Measurements from ENCODE around the gene RASSF8.
"Not testable (repeated sequence)": the region's sequence is repeated elsewhere in the genome, so short reads cannot be mapped to it uniquely, and the experiment has no call there.

Gene RASSF8

GRCh38 chr12:26057271-26057670 lies 98.8 kb downstream of the RASSF8 start:
- not testable (repeated sequence) for H3K9ac ChIP-seq (ENCODE audit: low read depth, low read length); H3K9me3 ChIP-seq (ENCODE audit: control insufficient read depth, insufficient read depth, low read length); H3K4me1 ChIP-seq (ENCODE audit: insufficient read depth, low read length); H3K36me3 ChIP-seq (ENCODE audit: insufficient read depth, low read length)

DNA sequence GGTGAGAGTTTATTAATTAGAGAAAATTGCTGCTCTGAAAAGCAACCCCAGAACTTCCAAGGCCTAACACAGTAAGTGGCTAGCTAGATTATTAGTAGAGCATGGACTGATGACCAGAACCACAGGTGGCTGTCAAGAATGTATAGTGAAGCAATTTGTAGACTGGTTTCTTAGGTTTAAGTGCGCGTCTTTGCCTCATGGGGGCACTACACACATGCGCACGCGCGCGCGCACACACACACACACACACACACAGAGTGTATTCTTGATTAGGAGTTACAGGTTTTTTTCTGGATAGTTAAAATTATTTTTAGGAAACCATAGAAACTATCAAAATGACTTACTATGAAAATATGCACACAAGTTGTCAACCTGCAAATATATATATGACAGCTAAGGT lies 99.8 kb downstream of the RASSF8 start:
- Histone ChIP-seq H3K36me3 (ENCODE audit: insufficient read depth, low read length) (no peaks in the 10 kb centered on the region), H3K4me1 (ENCODE audit: insufficient read depth, low read length) (peaks cover 9% of the 10 kb centered on the region; the same call in 1 of the 2 replicates), H3K9ac (ENCODE audit: low read depth, low read length) (no peak overlapping the region), H3K9me3 (ENCODE audit: control insufficient read depth, insufficient read depth, low read length) (no peaks in the 10 kb centered on the region)

DNA sequence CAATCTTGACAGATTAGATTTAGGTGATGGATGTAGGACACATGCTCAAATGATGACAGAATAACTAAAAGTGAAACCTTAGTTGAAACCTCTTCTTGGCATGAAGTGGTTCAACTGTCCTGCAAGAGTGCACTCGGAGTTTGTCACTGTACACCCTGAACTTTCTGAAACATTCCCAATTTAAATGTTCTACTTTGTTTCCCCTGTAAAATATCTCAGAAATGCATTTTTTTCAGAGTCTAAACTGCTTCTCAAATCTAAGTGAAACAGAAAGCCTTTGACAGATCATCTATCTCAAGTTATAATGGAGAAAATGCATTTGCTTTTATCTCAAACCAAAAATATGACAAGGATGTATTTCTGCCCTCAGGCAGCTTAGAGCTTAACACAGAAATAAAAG lies 100.3 kb downstream of the RASSF8 start:
- H3K9ac ChIP-seq (ENCODE audit: low read depth, low read length), result no peak overlapping the region
- H3K9me3 ChIP-seq (ENCODE audit: control insufficient read depth, insufficient read depth, low read length), result no peaks in the 10 kb centered on the region
- no peaks in the 10 kb centered on the region for H3K36me3 ChIP-seq (ENCODE audit: insufficient read depth, low read length)
- peaks cover 5% of the 10 kb centered on the region; the same call in 1 of the 2 replicates for H3K4me1 ChIP-seq (ENCODE audit: insufficient read depth, low read length)

GRCh38 chr12:26062006-26062405 lies 103.5 kb downstream of the RASSF8 start:
- Histone ChIP-seq H3K9me3 (ENCODE audit: control insufficient read depth, insufficient read depth, low read length) (no peaks in the 10 kb centered on the region), H3K4me1 (ENCODE audit: insufficient read depth, low read length) (no peaks in the 10 kb centered on the region), H3K9ac (ENCODE audit: low read depth, low read length) (no peak overlapping the region), H3K36me3 (ENCODE audit: insufficient read depth, low read length) (no peaks in the 10 kb centered on the region)

DNA sequence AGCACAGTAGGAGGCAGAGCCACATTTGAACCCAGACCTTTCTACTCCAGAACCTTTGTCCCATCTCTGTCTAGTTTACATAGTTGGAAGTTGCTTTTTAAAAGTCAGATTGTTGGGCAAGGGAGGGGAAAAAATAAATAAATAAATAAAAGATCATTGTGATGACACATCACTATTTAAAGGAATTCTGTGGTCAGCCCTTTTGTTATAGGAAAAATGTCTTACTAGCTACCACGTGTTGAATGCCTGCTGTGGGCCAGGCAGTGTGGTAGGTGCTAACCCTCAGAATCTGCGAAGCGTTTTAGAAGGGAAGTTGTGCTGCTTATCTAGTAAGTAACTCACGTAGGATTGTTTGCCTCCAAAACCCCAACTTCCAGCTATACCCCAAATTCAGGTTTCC lies 104.1 kb downstream of the RASSF8 start:
- H3K9me3 ChIP-seq (ENCODE audit: control insufficient read depth, insufficient read depth, low read length), result no peaks in the 10 kb centered on the region
- no peak overlapping the region for H3K9ac ChIP-seq (ENCODE audit: low read depth, low read length)
- H3K4me1 ChIP-seq (ENCODE audit: insufficient read depth, low read length), result no peaks in the 10 kb centered on the region
- no peaks in the 10 kb centered on the region for H3K36me3 ChIP-seq (ENCODE audit: insufficient read depth, low read length)

DNA sequence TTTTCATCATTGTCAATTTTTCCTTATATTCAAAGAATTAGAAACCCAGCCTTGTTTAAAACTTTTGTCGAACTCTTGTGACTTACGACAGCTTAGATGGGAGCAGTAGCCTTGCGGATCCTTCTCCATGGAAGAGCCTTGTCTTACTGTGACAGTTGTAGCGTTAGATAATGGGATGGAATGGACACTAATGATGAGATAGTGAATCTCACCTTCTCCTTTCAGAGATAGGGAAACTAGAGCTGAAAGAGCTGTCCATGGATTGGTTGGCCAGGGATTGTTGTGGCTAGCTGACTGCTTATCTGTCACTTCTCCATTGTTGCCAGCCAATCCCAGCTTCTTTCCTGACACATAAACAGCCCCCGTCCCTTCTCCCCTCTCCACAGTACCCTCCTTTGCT lies 107.0 kb downstream of the RASSF8 start:
- Histone ChIP-seq H3K36me3 (ENCODE audit: insufficient read depth, low read length) (no peaks in the 10 kb centered on the region), H3K4me1 (ENCODE audit: insufficient read depth, low read length) (no peaks in the 10 kb centered on the region; the same call in 1 of the 2 replicates), H3K9ac (ENCODE audit: low read depth, low read length) (no peak overlapping the region), H3K9me3 (ENCODE audit: control insufficient read depth, insufficient read depth, low read length) (no peaks in the 10 kb centered on the region)

DNA sequence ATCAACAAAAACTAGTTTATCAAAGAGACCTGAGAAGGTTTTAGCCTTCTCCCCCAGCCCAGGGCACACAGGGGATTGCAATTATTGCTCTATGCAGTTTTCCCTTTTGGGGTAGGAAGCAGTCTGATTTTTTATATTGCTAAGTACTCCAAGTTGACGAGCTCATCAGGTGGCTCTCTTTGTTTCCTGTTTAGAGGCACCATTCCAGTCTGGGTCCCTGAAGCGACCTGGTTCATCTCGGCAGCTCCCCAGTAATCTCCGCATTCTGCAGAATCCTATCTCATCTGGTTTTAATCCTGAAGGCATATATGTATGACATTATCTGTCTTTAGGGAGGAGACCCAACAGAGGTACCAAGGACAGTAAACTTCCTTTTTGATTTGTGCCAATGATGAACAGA lies 110.0 kb downstream of the RASSF8 start:
- Histone ChIP-seq H3K4me1 (ENCODE audit: insufficient read depth, low read length) (no peaks in the 10 kb centered on the region; the same call in 1 of the 2 replicates), H3K9ac (ENCODE audit: low read depth, low read length) (no peak overlapping the region), H3K36me3 (ENCODE audit: insufficient read depth, low read length) (no peaks in the 10 kb centered on the region), H3K9me3 (ENCODE audit: control insufficient read depth, insufficient read depth, low read length) (no peaks in the 10 kb centered on the region)

- Histone ChIP-seq H3K4me1 (ENCODE audit: insufficient read depth, low read length) (no peaks in the 10 kb centered on the region; the same call in 1 of the 2 replicates), H3K36me3 (ENCODE audit: insufficient read depth, low read length) (no peaks in the 10 kb centered on the region), H3K9me3 (ENCODE audit: control insufficient read depth, insufficient read depth, low read length) (no peaks in the 10 kb centered on the region), H3K9ac (ENCODE audit: low read depth, low read length) (no peak overlapping the region)
These were observed 111.3 kb downstream of the RASSF8 start for GRCh38 chr12:26069796-26070195.

DNA sequence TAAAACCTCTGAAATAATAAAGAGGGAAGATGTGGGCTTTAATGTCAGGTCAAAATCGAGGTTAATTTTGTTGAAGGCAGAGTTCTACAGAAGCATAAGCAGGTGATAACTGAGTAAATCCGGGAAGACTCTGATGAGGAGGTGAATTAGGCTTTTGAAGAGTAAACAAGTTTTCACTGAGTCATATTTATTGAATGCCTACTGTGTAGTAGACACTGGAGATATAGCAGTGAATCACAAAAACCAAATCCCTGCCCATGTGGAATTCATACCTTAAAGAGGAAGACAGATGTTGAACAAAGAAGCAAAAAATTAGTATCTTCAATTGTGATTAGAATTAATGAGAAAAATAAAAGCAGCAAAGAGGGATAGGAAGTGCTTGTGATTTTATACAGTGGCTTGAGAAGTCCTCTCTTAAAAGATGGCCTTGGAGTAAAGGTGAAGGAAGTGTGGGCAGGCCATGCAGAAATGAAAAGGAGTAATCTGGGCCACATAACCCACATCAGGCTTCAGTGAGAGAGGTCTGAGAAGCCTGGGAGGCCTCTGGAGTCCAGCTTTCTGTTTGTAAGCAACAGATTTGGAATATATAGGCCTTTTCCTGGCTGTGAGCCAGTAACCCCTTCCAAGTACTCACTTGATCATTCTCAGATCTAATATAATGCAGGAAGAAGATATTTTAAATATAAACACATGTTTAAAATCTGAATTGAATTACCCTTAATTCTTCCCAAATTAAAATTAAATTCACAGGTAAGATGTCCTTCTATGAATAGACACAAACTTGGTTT lies 119.6 kb downstream of the RASSF8 start:
- Histone ChIP-seq H3K36me3 (ENCODE audit: insufficient read depth, low read length) (no peaks in the 10 kb centered on the region), H3K4me1 (ENCODE audit: insufficient read depth, low read length) (no peaks in the 10 kb centered on the region), H3K9me3 (ENCODE audit: control insufficient read depth, insufficient read depth, low read length) (peaks cover 6% of the 10 kb centered on the region; the same call in 1 of the 2 replicates), H3K9ac (ENCODE audit: low read depth, low read length) (no peak overlapping the region)

DNA sequence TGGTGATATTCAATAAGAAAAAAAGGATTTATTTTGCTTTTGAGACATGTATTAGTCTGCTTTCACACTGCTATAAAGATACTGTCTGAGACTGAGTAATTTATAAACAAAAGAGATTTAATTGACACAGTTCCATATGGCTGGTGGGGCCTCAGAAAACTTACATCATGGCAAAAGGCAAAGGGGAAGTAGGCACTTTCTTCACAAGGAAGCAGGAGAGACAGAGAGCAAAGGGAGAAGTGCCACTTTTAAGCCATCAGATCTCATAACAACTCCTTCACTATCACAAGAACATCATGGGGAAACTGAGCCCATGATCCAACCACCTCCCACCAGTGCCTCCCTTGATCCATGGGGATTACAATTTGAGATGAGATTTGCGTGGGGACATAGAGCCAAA lies 122.4 kb downstream of the RASSF8 start:
- H3K36me3 ChIP-seq (ENCODE audit: insufficient read depth, low read length), result no peaks in the 10 kb centered on the region
- no peak overlapping the region for H3K9ac ChIP-seq (ENCODE audit: low read depth, low read length)
- peaks cover 6% of the 10 kb centered on the region; the same call in 1 of the 2 replicates for H3K9me3 ChIP-seq (ENCODE audit: control insufficient read depth, insufficient read depth, low read length)
- H3K4me1 ChIP-seq (ENCODE audit: insufficient read depth, low read length), result no peaks in the 10 kb centered on the region

DNA sequence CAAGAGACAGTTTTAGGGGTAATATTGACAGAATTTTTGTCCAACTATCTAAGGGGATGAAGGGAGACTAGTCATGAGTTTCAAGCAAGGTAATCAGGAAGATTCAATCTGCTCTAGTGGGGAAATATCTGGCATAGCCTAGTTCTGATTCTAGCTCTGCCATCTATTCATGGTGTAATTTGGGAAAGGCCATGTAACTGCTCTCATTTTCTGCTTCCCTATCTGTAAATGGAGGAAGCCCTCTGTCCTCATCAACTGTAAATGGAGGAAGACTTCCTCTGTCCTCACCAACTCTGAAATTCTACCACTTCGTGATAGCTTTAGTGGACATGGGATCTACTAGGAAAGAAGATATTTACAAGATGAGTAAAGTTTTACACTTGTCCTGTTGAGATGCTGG lies 128.5 kb downstream of the RASSF8 start:
- Histone ChIP-seq H3K36me3 (ENCODE audit: insufficient read depth, low read length) (no peaks in the 10 kb centered on the region), H3K9me3 (ENCODE audit: control insufficient read depth, insufficient read depth, low read length) (peaks cover under 1% of the 10 kb centered on the region; the same call in 1 of the 2 replicates), H3K4me1 (ENCODE audit: insufficient read depth, low read length) (no peaks in the 10 kb centered on the region), H3K9ac (ENCODE audit: low read depth, low read length) (no peak overlapping the region)

- Histone ChIP-seq H3K4me1 (ENCODE audit: insufficient read depth, low read length) (no peaks in the 10 kb centered on the region), H3K9me3 (ENCODE audit: control insufficient read depth, insufficient read depth, low read length) (no peaks in the 10 kb centered on the region), H3K36me3 (ENCODE audit: insufficient read depth, low read length) (no peaks in the 10 kb centered on the region), H3K9ac (ENCODE audit: low read depth, low read length) (no peak overlapping the region)
These were observed 130.5 kb downstream of the RASSF8 start for GRCh38 chr12:26088998-26089397.

DNA sequence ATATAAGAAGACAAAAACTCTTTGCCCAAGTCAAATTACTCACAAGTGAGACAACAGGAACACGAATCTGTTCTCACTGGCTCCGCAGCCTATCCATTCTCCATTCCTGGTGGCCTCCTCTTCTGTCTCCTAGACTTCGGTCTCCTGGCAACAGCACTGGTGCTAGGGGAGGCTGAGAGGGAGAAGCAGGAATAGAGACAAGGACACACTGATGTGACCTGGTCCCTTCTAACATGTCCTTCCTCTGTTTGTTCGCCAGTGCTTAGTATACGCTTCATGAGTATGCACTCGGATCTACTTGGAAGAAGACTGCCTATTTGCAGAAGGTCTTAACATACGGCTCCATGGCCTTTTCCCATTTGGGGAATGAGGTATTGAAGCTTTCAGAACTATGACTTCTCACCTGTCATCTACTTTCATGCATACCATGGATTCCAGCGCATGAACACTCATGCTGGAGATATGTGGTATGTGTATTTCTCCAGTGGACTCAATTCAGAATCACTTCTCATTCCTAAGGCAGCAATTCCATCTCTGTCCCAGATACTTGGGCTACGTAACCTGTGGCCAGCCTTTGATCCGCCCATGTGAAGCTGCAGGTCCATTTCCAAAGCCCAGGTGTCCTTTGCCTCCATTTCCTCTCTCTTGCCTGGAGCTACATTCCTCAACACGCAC lies 132.5 kb downstream of the RASSF8 start:
- H3K4me1 ChIP-seq (ENCODE audit: insufficient read depth, low read length), result no peaks in the 10 kb centered on the region
- H3K9me3 ChIP-seq (ENCODE audit: control insufficient read depth, insufficient read depth, low read length), result no peaks in the 10 kb centered on the region
- H3K36me3 ChIP-seq (ENCODE audit: insufficient read depth, low read length), result no peaks in the 10 kb centered on the region
- no peak overlapping the region for H3K9ac ChIP-seq (ENCODE audit: low read depth, low read length)

DNA sequence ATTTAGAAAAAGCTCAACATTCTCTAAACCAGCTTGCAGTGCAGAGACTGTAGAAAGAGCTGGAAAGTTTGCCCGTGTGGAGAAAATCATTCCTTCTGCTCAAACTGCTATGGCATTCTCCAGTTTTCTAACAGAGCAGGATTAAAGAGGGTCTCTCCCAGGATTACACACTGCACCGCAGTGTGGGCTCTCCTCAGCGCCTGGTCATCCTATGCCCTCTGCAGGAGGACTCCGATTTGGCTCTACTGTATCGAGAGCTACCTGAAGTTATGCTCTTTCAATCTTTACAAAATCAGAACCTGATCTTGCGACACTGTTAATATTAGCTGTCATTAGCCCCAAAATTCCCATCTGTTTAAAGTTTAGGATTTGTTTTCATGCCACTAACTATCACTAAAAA lies 133.3 kb downstream of the RASSF8 start:
- no peaks in the 10 kb centered on the region for H3K36me3 ChIP-seq (ENCODE audit: insufficient read depth, low read length)

More for the DNA sequence above, 133.3 kb downstream of the RASSF8 start:
- Histone ChIP-seq H3K9ac (ENCODE audit: low read depth, low read length) (no peak overlapping the region), H3K4me1 (ENCODE audit: insufficient read depth, low read length) (no peaks in the 10 kb centered on the region), H3K9me3 (ENCODE audit: control insufficient read depth, insufficient read depth, low read length) (no peaks in the 10 kb centered on the region)
